H1 (cell line): ENCODE results near the gene ABHD14A. TPM values are rescaled to one million over a fixed set of nuclear protein-coding genes. Genes with fewer than 3 reads are reported as not detected.

Experiments
- ATF3 ChIP-seq: IDR thresholded peaks from 2 replicates; pipeline ENCODE4 v1.6.1; 2011; ENCODE audit warnings: low read depth, mild to moderate bottlenecking, low read length; ENCODE audit not compliant: insufficient read depth
- BRCA1 ChIP-seq: IDR thresholded peaks from 2 replicates; pipeline ENCODE4 v1.6.1; 2012; ENCODE audit warnings: low read depth, low read length, improper control_type of control experiment
- POU5F1 ChIP-seq: IDR thresholded peaks from 2 replicates; pipeline ENCODE4 v1.6.1; 2011; ENCODE audit warnings: low read depth, mild to moderate bottlenecking, low read length, moderate library complexity
- SRF ChIP-seq: IDR thresholded peaks from 2 replicates; pipeline ENCODE4 v1.6.1; 2011; ENCODE audit warnings: mild to moderate bottlenecking, low read depth, low read length, moderate library complexity
- polyA plus RNA-seq, 7 experiments: library from polyadenylated mRNA; depleted of rRNA in 3 of 7; stranded (reverse) in 5 of 7; unstranded in 2 of 7; fragments of >200 nt in 5 of 7; fragments of 200-250 nt in 2 of 7; gene quantifications; 1 replicate in 5 of 7; 2 replicates in 1 of 7; 4 replicates in 1 of 7; pipeline versions ENCODE4 v1.2.1 to v1.2.3, GENCODE V29; 2011 to 2013; ENCODE audit warnings: missing spikeins in 2 of 7, mixed read lengths in 2 of 7
- total RNA-seq: library from RNA; stranded (reverse); fragmentation: NEBNext Ultra II Directional; extraction: Animal tissue kit (Norgen Biotek cat#: 25700); gene quantifications from 2 replicates; pipeline ENCODE4 v1.2.1, GENCODE V29; 2021

The ABHD14A gene
- total and polyA plus RNA-seq, 2 of the 8 experiments (the other 6 are each of a cell fraction or from before 2014, with no cell fraction given) = 4.6 to 9.8 TPM

GRCh38 chr3:52012699-52013098, 37.8 kb downstream of the ABHD14A start (continued):
- no peak for TF ChIP-seq POU5F1
- no peak for TF ChIP-seq ATF3
- TF ChIP-seq BRCA1 = no peak
- no peak for TF ChIP-seq SRF
- TF ChIP-seq, all 59 proteins: peak for 0
